ENCODE results near the gene HLA-DPB1. TPM values are rescaled to one million over a fixed set of nuclear protein-coding genes. Genes with fewer than 3 reads are reported as not detected.

The HLA-DPB1 gene
- total RNA-seq, 1 donor from 2014 or later: 13.5 TPM

- no peaks in the 10 kb centered on the region for H3K36me3 Mint-ChIP-seq (ENCODE audit: insufficient read depth)
- H3K4me3 Mint-ChIP-seq (ENCODE audit: low read depth): no peak overlapping the region
- peaks cover 61% of the 10 kb centered on the region for H3K27me3 Mint-ChIP-seq
- peaks cover 15% of the 10 kb centered on the region for H3K9me3 Mint-ChIP-seq (ENCODE audit: low read depth)
- TF ChIP-seq CTCF (IDR thresholded peaks at IDR 0.05; ENCODE audit: unreplicated experiment): no peak
- DNase-seq (ENCODE audit: low spot score, unreplicated experiment): no peak
- no peaks in the 10 kb centered on the region for H3K4me1 Mint-ChIP-seq (ENCODE audit: low read depth)
- no peak overlapping the region for H3K27ac Mint-ChIP-seq
These were observed 30.4 kb downstream of the HLA-DPB1 start for GRCh38 chr6:33105916-33106871.

- Mint-ChIP-seq H3K9me3 (ENCODE audit: low read depth) (peaks cover 3% of the 10 kb centered on the region), H3K4me1 (ENCODE audit: low read depth) (no peaks in the 10 kb centered on the region), H3K27ac (no peak overlapping the region), H3K36me3 (ENCODE audit: insufficient read depth) (no peaks in the 10 kb centered on the region), H3K27me3 (peaks cover 61% of the 10 kb centered on the region), H3K4me3 (ENCODE audit: low read depth) (no peak overlapping the region)
- no peak for TF ChIP-seq CTCF (IDR thresholded peaks at IDR 0.05; ENCODE audit: unreplicated experiment)
- DNase-seq (ENCODE audit: low spot score, unreplicated experiment): no peak
These were observed 31.9 kb downstream of the HLA-DPB1 start for GRCh38 chr6:33107641-33108040.

- no peak for TF ChIP-seq CTCF (IDR thresholded peaks at IDR 0.05; ENCODE audit: unreplicated experiment)
- no peak overlapping the region for H3K4me3 Mint-ChIP-seq (ENCODE audit: low read depth)
These were observed 32.5 kb downstream of the HLA-DPB1 start for GRCh38 chr6:33108307-33108706.

GRCh38 chr6:33112148-33112547 is 36.4 kb downstream of the HLA-DPB1 start:
- no peak for DNase-seq (ENCODE audit: low spot score, unreplicated experiment)
- H3K9me3 Mint-ChIP-seq (ENCODE audit: low read depth): no peaks in the 10 kb centered on the region
- TF ChIP-seq CTCF (IDR thresholded peaks at IDR 0.05; ENCODE audit: unreplicated experiment): no peak
- H3K27ac Mint-ChIP-seq: no peak overlapping the region
- H3K36me3 Mint-ChIP-seq (ENCODE audit: insufficient read depth): no peaks in the 10 kb centered on the region
- peaks cover 7% of the 10 kb centered on the region for H3K4me1 Mint-ChIP-seq (ENCODE audit: low read depth)
- H3K27me3 Mint-ChIP-seq: peaks cover 72% of the 10 kb centered on the region
- no peak overlapping the region for H3K4me3 Mint-ChIP-seq (ENCODE audit: low read depth)

More at GRCh38 chr6:33108307-33108706, 32.5 kb downstream of the HLA-DPB1 start:
- Mint-ChIP-seq H3K36me3 (ENCODE audit: insufficient read depth) (no peaks in the 10 kb centered on the region), H3K27me3 (peaks cover 64% of the 10 kb centered on the region), H3K4me1 (ENCODE audit: low read depth) (no peaks in the 10 kb centered on the region), H3K9me3 (ENCODE audit: low read depth) (peaks cover 3% of the 10 kb centered on the region), H3K27ac (no peak overlapping the region)
- no peak for DNase-seq (ENCODE audit: low spot score, unreplicated experiment)

- no peak overlapping the region for H3K27ac Mint-ChIP-seq
- H3K4me3 Mint-ChIP-seq (ENCODE audit: low read depth): no peak overlapping the region
- no peaks in the 10 kb centered on the region for H3K36me3 Mint-ChIP-seq (ENCODE audit: insufficient read depth)
- peaks cover 72% of the 10 kb centered on the region for H3K27me3 Mint-ChIP-seq
- peaks cover 16% of the 10 kb centered on the region for H3K4me1 Mint-ChIP-seq (ENCODE audit: low read depth)
- no peak for TF ChIP-seq CTCF (IDR thresholded peaks at IDR 0.05; ENCODE audit: unreplicated experiment)
- H3K9me3 Mint-ChIP-seq (ENCODE audit: low read depth): no peaks in the 10 kb centered on the region
- no peak for DNase-seq (ENCODE audit: low spot score, unreplicated experiment)
These were observed 38.0 kb downstream of the HLA-DPB1 start for GRCh38 chr6:33113755-33114154.

Data from progenitor cell of endocrine pancreas (in vitro differentiated cells).